PC-3 (cell line): ENCODE results near the gene EDN2.

Experiments
- EZH2phosphoT487 ChIP-seq: fragments of 300-600 bp; sonication (generic); IDR thresholded peaks from 2 replicates; pipeline ENCODE4 v1.6.1; 2018; ENCODE audit warnings: mild to moderate bottlenecking, antibody characterized with exemption, low read length, borderline replicate concordance
- TF ChIP-seq, protein P1 (sequence below): fragments of 300-600 bp; sonication (generic); conservative IDR thresholded peaks from 2 replicates; pipeline ENCODE4 v1.5.1; 2017; ENCODE audit warnings: antibody characterized with exemption, low read depth, mild to moderate bottlenecking, low read length

GRCh38 chr1:41507836-41508235, 23.4 kb upstream of the EDN2 start:
- TF ChIP-seq, protein P1, sequence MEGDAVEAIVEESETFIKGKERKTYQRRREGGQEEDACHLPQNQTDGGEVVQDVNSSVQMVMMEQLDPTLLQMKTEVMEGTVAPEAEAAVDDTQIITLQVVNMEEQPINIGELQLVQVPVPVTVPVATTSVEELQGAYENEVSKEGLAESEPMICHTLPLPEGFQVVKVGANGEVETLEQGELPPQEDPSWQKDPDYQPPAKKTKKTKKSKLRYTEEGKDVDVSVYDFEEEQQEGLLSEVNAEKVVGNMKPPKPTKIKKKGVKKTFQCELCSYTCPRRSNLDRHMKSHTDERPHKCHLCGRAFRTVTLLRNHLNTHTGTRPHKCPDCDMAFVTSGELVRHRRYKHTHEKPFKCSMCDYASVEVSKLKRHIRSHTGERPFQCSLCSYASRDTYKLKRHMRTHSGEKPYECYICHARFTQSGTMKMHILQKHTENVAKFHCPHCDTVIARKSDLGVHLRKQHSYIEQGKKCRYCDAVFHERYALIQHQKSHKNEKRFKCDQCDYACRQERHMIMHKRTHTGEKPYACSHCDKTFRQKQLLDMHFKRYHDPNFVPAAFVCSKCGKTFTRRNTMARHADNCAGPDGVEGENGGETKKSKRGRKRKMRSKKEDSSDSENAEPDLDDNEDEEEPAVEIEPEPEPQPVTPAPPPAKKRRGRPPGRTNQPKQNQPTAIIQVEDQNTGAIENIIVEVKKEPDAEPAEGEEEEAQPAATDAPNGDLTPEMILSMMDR: no peak
- TF ChIP-seq EZH2phosphoT487: no peak
